ENCODE results near the gene OR5B2. TPM values are rescaled to one million over a fixed set of nuclear protein-coding genes. Genes with fewer than 3 reads are reported as not detected.
"Not testable (repeated sequence)": the region's sequence is repeated elsewhere in the genome, so short reads cannot be mapped to it uniquely, and the experiment has no call there.

The OR5B2 gene
- total RNA-seq, 2 experiments from 2014 or later: not detected

- H3K27me3 Mint-ChIP-seq: peaks cover 8% of the 10 kb centered on the region
- peaks cover 5 to 17% of the 10 kb centered on the region in 2 experiments for H3K9me3 ChIP-seq (ENCODE audit: control insufficient read depth in 1 of 2, insufficient read depth in 1 of 2, low read length in 2 of 2)
- H3K4me1 ChIP-seq (ENCODE audit: insufficient read depth, low read length): no peaks in the 10 kb centered on the region
- ChIA-PET POLR2A (no interaction called here), CTCF (no interaction called here)
- H3K4me1 Mint-ChIP-seq (ENCODE audit: low read depth): no peaks in the 10 kb centered on the region
- no peak within 1 kb of the TSS for H3K27ac Mint-ChIP-seq
- DNase-seq (no peak), ATAC-seq (ENCODE audit: poor library complexity) (no peak)
- H3K36me3 Mint-ChIP-seq (ENCODE audit: low read depth): peaks cover 8% of the 10 kb centered on the region
- TF ChIP-seq, protein P1, sequence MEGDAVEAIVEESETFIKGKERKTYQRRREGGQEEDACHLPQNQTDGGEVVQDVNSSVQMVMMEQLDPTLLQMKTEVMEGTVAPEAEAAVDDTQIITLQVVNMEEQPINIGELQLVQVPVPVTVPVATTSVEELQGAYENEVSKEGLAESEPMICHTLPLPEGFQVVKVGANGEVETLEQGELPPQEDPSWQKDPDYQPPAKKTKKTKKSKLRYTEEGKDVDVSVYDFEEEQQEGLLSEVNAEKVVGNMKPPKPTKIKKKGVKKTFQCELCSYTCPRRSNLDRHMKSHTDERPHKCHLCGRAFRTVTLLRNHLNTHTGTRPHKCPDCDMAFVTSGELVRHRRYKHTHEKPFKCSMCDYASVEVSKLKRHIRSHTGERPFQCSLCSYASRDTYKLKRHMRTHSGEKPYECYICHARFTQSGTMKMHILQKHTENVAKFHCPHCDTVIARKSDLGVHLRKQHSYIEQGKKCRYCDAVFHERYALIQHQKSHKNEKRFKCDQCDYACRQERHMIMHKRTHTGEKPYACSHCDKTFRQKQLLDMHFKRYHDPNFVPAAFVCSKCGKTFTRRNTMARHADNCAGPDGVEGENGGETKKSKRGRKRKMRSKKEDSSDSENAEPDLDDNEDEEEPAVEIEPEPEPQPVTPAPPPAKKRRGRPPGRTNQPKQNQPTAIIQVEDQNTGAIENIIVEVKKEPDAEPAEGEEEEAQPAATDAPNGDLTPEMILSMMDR (IDR thresholded peaks at IDR 0.05): no peak
- intact Hi-C loops (cut with DNase I, micrococcal nuclease): no loop called here
- H3K4me3 ChIP-seq (ENCODE audit: low read length): no peak within 1 kb of the TSS
- no peak within 1 kb of the TSS for H3K27ac ChIP-seq (ENCODE audit: low read depth in 1 of 2, low read length in 2 of 2)
- H3K36me3 ChIP-seq (ENCODE audit: insufficient read depth, low read length): no peaks in the 10 kb centered on the region
- no peaks in the 10 kb centered on the region for H3K27me3 ChIP-seq (ENCODE audit: control insufficient read depth in 1 of 2, insufficient read depth in 2 of 2, low read length in 2 of 2)
- peaks cover 24% of the 10 kb centered on the region for H3K9me3 Mint-ChIP-seq
- no peak within 1 kb of the TSS for H3K4me3 Mint-ChIP-seq
Measured at GRCh38 chr11:58406774-58407173, 21.1 kb downstream of the OR5B2 start, which contains the start of gene OR5B3. Gene OR5B3, minus strand, starts transcription at chr11:58406874. Its CDS starts 3,465 bp downstream, at chr11:58403409.

DNA sequence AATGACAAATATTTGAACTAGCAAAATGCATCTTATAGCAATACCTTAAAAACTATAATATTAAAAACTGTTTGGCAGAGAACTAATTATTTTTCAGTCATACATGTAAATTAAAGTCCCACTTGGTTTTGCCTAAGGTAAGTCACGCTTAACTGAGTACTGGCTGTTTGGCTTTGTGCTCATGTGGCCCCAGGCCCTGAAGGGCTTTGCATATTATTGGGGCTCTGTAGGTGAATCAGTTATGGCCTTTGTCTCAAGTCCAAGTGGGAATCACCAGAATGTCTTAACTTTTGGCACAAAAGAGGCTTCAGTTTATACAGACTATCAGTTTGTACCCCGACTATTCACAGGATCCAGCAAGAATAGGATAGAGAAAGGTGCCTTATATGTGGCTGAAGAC is 28.3 kb downstream of the OR5B2 start:
- H3K27ac Mint-ChIP-seq; H3K9me3 Mint-ChIP-seq; POLR2A ChIA-PET; ATAC-seq (ENCODE audit: poor library complexity); H3K9me3 ChIP-seq (ENCODE audit: control insufficient read depth in 1 of 2, insufficient read depth in 1 of 2, low read length in 2 of 2); H3K27me3 ChIP-seq (ENCODE audit: control insufficient read depth in 1 of 2, insufficient read depth in 2 of 2, low read length in 2 of 2); H3K36me3 ChIP-seq (ENCODE audit: insufficient read depth, low read length); H3K4me3 Mint-ChIP-seq; DNase-seq; H3K4me3 ChIP-seq (ENCODE audit: low read length); H3K4me1 Mint-ChIP-seq (ENCODE audit: low read depth); H3K36me3 Mint-ChIP-seq (ENCODE audit: low read depth); intact Hi-C loops (cut with DNase I, micrococcal nuclease); CTCF ChIA-PET; H3K4me1 ChIP-seq (ENCODE audit: insufficient read depth, low read length); H3K27ac ChIP-seq (ENCODE audit: low read depth in 1 of 2, low read length in 2 of 2); H3K27me3 Mint-ChIP-seq: not testable (repeated sequence)

DNA sequence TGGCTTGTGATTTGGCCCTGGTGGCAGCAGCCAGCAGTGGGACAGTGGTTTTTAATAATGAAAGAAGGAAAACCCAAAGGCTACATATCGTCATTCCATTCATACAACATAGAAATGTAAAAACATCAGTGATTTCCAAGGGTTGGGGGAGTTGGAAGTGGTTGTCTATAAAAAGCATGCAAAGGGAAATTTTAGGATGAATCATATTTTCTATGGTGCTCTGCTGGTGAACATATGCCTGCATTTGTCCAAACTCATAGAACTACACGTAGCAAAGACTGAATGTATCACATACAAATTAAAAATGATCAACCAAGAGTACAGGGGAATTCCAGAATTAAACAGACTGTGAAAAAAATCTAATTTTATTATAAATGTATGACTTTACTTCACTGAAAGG is 32.3 kb downstream of the OR5B2 start:
- ATAC-seq (ENCODE audit: poor library complexity): no peak
- Histone ChIP-seq H3K4me1 (ENCODE audit: insufficient read depth, low read length) (no peaks in the 10 kb centered on the region), H3K4me3 (ENCODE audit: low read length) (no peak overlapping the region), H3K27me3 (ENCODE audit: control insufficient read depth in 1 of 2, insufficient read depth in 2 of 2, low read length in 2 of 2) (peaks cover 0 to 1% of the 10 kb centered on the region in 2 experiments), H3K36me3 (ENCODE audit: insufficient read depth, low read length) (no peaks in the 10 kb centered on the region), H3K9me3 (ENCODE audit: control insufficient read depth in 1 of 2, insufficient read depth in 1 of 2, low read length in 2 of 2) (peaks cover 5 to 9% of the 10 kb centered on the region in 2 experiments), H3K27ac (ENCODE audit: low read depth in 1 of 2, low read length in 2 of 2) (no peak overlapping the region)
- ChIA-PET POLR2A (no interaction called here), CTCF (no interaction called here)
- Mint-ChIP-seq H3K36me3 (ENCODE audit: low read depth) (no peaks in the 10 kb centered on the region), H3K27ac (no peak overlapping the region), H3K27me3 (no peaks in the 10 kb centered on the region), H3K4me3 (no peak overlapping the region), H3K9me3 (no peaks in the 10 kb centered on the region), H3K4me1 (ENCODE audit: low read depth) (no peaks in the 10 kb centered on the region)
- TF ChIP-seq, protein P1 (IDR thresholded peaks at IDR 0.05): no peak
- intact Hi-C loops (cut with DNase I, micrococcal nuclease): no loop called here
- DNase-seq: no peak

GRCh38 chr11:58394195-58394594 is 33.7 kb downstream of the OR5B2 start:
- intact Hi-C loops (cut with DNase I, micrococcal nuclease): no loop called here
- no peak overlapping the region for H3K4me3 Mint-ChIP-seq
- no peak overlapping the region for H3K27ac Mint-ChIP-seq

More at GRCh38 chr11:58394195-58394594, 33.7 kb downstream of the OR5B2 start:
- Histone ChIP-seq H3K4me1 (ENCODE audit: insufficient read depth, low read length) (no peaks in the 10 kb centered on the region), H3K36me3 (ENCODE audit: insufficient read depth, low read length) (no peaks in the 10 kb centered on the region), H3K27ac (ENCODE audit: low read depth in 1 of 2, low read length in 2 of 2) (no peak overlapping the region), H3K4me3 (ENCODE audit: low read length) (no peak overlapping the region), H3K9me3 (ENCODE audit: control insufficient read depth in 1 of 2, insufficient read depth in 1 of 2, low read length in 2 of 2) (peaks cover 5 to 9% of the 10 kb centered on the region in 2 experiments), H3K27me3 (ENCODE audit: control insufficient read depth in 1 of 2, insufficient read depth in 2 of 2, low read length in 2 of 2) (peaks cover 0 to 3% of the 10 kb centered on the region in 2 experiments)
- TF ChIP-seq, protein P1 (IDR thresholded peaks at IDR 0.05): no peak
- ATAC-seq (ENCODE audit: poor library complexity) (no peak), DNase-seq (no peak)
- Mint-ChIP-seq H3K27me3 (no peaks in the 10 kb centered on the region), H3K4me1 (ENCODE audit: low read depth) (no peaks in the 10 kb centered on the region), H3K36me3 (ENCODE audit: low read depth) (no peaks in the 10 kb centered on the region), H3K9me3 (no peaks in the 10 kb centered on the region)
- CTCF ChIA-PET: no interaction called here
- POLR2A ChIA-PET: no interaction called here
